Measurements from ENCODE around the gene CLK1.
A peak's percentile ranks its signal among the peaks of the same experiment; 100 is the strongest.

Gene CLK1

DNA sequence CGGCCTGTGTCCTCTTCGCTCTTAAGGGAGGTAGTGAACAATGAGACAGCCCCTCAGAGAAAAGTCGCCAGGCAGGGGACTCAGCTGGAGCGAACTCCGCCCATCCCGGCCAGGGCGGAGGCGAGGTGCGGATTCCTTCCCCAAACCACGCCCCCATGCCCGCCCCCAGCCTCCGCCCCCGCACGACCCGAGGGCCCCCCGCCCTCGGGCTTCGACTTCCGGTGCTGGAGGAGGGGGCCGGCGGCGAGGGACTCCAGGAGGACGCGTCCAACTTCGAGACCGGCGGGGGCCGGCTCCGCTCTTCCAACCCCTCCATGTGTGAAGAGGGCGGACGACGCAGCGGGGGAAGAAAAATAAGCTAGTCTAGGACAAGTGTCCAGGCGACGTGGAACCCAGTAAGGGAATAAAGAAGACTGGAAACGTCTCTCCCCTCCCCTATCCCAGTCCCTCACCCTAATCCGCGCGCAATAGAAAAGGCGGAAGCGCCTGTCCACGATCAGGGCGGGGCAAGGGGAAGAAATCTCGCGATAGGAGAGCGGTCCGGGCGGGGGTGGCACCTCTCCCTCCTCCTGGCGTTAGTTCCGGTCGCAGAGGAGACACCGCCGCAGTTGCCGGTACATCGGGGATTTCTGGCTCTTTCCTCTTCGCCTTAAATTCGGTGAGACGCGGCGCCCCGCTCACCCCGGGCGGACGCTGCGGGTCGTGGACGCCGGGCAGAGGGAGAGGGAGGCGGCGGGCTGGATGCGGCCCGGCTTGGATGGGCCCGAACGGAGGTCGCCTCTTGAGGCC, 52.9 kb downstream of the CLK1 start, which contains the start of gene BZW1:
BZW1 (plus strand) TSS at position 578 of the 789 bp plus-strand sequence. CDS start 1,308 bp downstream, outside the sequence.
- peak; percentile 94 for DNase-seq (ENCODE audit: low read depth)

DNA sequence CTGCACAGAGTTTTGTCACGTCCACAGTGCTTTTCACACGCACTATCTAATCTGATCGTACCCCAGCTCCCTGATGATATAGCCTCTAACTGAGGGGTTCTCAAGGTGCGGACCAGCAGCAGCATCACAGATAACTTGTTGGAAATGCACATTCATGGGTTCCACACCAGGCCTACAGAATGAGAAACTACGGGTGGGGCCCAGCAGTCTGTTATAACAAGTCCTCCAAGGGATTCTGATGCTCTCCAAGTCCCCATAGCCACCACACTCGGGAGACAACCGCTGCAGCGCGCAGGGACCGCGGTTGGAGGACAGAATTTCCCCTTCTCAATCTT, 53.5 kb downstream of the CLK1 start:
- no peak for DNase-seq (ENCODE audit: low read depth)

DNA sequence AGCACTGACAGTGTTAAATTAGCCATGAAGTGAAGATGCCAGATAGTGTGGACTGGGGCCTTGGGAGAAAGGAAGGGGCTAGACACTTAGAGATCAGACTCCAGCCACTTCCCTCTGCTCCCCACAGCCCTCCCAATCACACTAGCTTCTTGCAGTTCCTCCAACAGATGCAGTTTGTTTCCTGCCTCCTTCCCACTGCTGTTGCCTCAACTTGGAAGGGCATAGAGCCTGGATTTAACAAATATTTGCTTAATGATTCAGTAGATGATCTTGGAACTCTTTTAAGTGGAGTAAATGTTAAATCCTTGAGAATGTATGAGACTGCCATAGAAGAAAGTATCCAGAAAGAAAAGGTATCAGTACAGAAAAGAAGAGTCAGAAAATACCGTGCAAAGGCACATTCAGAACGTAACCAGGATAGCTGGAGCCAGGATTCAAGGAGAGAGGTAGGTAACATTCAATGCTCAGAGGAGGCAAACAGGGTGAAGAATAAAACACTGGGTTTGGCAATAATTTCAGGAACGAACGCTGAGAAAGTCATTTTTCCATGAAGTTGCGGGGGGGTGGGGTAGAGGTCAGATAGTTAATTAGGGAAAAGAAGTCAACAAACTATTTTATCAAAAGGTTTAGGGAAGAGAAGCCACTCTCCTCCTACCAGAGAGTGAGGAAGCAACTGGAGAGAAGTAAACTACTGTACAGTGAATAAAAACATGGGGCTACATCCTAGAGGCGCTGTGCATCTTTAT, 54.0 kb downstream of the CLK1 start:
- DNase-seq (ENCODE audit: low read depth) = peak; percentile 84

DNA sequence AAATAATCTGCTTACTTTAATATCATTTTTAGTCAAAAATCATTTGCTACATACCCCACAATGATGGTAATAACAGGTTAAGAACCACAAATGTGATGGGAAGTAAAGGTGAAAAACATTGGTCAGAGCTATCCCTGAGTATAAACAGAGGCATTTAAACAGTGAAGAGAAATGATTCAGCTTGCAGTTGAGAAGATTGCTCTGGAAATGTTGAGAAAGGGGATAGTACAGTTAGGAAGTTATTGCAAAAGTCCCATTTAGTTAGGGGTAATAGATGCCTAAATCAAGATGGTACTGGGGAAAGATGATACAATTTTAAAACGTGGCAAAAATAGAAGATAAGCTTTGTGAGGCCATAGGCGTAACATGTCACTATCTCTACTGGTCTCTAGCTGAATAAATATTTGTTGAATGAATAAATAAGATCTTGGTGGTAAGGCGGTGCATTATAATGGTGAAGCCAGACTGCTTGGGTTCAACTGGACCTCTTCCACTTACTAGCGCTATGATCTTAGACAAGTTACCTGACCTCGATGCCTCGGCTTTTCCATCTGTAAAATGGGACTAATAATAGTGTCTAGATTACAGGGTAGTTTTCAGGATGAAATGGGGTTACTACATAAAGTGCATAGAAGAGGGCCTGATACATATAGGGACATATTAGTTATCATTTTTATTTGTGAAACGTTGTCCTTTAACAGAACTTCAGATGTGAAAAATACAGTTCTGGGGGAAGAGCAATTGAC, 54.8 kb downstream of the CLK1 start:
- peak; percentile 22 for DNase-seq (ENCODE audit: low read depth)
